GM10266 (cell line): Measurements from ENCODE around the gene TMEM198.

Experiments used
- DNase-seq: peaks from one replicate; pipeline ENCODE4 v3.0.0; 2012; ENCODE audit errors: extremely low spot score
- CTCF ChIP-seq: IDR thresholded peaks from 2 replicates; pipeline ENCODE4 v1.5.1; 2012; ENCODE audit warnings: mild to moderate bottlenecking, low read depth; ENCODE audit not compliant: control insufficient read depth, insufficient read depth; ENCODE audit errors: missing control alignments

Gene TMEM198

DNA sequence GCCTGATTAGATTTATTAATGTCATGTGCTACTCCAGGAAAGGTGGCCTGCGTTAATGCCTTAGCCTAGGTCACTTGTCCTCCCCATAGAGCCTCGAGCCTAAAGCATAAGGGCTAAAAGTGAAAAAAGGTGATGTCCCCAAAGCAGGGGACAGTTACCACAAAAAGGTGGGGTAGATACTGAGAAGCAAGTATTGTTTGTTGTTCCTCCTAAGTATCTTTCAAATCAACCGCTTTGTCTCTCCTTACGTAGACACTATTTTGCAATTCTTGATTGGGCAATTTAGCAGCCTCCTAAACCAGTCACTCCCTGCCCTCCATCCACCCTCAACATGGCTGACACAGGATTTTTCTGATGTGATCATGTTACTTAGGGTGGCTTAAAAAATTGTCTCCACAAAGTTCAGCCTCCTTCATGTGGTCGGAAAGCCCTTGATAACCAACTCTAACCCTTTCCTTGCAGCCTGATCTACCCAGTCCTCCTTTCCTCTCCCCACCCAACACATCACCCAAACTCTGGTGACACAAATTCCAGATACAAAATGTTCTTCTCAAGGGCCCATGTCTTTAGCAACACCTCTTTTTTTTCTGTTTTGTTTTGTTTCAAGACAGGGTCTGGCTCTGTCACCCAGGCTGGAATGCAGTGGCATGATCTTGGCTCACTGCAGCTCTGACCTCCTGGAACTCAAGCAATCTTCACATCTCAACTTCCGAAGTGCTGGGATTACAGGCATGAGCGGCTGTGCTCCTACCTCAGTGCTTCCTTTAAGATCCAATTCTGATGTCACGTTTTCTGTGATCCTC is 35.2 kb downstream of the TMEM198 start:
- DNase-seq, result no peak
- TF ChIP-seq CTCF, result no peak

- no peak for TF ChIP-seq CTCF
- no peak for DNase-seq
These were observed 37.5 kb downstream of the TMEM198 start for GRCh38 chr2:219581346-219581745.

- no peak for TF ChIP-seq CTCF
- no peak for DNase-seq
These were observed 47.3 kb downstream of the TMEM198 start for GRCh38 chr2:219591091-219591490.

DNA sequence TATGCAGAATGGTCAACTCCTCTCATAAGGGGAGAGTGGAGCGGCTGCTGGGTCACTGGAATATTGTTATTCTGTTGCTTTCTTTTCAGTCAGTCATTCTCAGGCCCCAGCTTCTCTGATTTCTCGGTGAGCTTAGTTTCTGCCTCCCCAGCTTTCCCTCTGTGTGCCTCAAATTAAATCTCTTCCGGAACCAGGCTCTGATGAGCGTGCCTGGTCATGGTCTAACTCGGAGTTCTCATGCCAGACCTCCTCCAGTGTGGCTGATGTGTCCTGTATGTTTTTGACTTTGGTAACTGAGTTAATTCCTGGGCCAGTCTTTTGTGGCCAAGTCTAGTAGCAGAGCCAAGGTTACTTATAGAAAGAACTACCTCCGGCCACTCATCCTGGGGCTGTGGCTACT is 48.9 kb downstream of the TMEM198 start:
- TF ChIP-seq CTCF, result no peak
- no peak for DNase-seq

GRCh38 chr2:219593154-219593553 is 49.3 kb downstream of the TMEM198 start:
- TF ChIP-seq CTCF, result no peak
- DNase-seq, result no peak

DNA sequence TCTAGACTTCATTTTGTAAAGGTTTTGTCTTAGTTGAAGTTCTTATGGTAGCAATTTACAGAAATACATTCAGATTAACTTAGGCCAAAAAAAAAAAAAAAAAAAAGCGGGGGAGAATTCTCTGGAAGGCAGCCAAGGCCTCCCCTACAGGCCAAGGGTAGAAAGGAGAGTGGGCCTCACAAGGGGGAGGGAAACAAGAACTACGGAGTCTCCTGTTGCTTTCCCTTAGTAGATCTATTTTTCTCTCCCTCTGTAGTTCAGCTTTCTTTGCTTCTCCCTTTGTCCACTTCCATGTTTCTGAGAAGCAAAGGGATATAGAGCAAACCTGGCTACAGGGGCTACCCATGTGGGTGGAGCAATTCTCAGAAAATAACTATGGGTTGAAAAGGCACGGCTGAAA is 51.4 kb downstream of the TMEM198 start:
- no peak for TF ChIP-seq CTCF
- DNase-seq, result no peak

- DNase-seq, result no peak
- TF ChIP-seq CTCF, result no peak
These were observed 53.2 kb downstream of the TMEM198 start for GRCh38 chr2:219596954-219597551.
